ENCODE data around the gene TUSC2. TPM values are rescaled to one million over a fixed set of nuclear protein-coding genes. Genes with fewer than 3 reads are reported as not detected.

The TUSC2 gene, protein sequence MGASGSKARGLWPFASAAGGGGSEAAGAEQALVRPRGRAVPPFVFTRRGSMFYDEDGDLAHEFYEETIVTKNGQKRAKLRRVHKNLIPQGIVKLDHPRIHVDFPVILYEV
- 24.5 and 28.3 TPM in 2 replicates for total RNA-seq

DNA sequence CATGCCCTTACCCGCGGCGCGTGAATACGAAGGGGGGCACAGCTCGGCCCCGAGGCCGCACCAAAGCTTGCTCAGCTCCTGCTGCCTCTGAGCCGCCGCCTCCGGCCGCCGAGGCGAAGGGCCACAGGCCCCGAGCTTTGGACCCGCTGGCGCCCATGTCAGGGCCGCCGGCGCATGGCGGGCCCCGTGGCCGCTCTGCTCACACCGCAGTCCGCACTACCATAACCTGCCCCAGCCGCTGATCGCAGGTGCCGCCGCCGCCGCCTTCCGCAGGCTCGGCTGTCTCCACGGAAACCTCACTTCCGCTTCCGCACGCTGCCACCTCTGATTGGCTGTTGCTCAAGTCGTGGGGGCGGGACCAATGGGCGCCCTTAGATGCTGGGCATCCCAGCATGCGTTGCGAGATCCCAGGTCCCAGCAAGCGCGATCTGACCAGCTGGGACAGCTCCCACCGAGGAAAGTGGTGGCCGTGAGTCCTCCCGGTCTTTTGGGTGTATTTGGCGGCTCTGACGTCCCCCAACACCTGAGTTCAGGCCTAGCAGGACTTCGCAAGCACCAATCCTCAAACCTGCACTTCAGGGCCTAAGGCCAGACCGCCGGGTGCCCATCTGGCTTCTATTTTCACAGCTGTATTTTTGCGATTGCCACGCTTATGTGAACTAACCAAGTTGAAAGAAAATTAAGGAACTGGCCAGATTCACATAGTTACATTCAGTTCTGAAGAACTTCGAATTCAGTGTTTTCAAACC lies at the start of gene TUSC2:
TSS of gene TUSC2 (minus strand) at position 281 of the 749 bp plus-strand sequence. CDS start at position 157, 124 bp downstream.

DNA sequence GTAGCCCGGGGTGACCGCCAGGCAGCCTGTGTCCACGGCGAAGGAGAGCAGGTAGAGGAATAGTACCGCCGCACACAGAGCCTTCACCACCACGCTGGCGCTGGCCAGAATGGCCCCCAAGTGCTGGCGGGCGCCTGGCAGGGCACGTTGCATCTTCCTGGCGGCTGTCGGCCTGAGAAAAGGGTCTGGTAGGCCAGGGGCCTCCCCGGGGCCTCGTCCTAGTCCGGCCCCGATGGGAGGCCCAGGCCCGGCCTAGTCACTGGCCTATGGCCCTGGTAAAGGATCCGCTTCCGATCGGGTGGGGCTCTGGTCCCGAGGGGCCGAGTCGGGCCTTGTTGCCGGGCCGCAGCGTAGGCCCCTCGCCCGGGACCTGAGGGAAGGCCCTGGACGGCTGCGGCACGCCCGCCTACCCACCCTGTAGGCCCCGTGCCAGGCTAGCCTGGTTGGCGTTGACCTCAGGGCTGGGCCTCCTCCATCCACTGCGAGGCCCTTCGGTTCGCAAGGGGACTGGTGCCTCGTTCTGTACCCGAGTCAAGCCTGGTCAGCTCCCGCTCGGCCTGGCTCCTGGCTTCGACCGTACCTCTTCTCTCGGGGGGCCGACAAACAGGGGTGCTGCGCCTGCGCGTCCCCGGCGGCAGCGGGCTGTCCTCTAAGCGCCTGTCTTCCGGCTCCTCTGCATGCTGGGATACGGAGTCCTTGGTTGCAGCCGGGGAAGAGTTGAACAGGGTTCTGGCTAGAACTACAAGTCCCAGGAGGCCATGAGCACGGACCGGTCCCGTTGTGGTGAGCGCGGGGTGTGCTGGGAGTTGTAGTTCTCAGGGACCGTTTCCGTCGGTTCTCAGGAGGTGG lies 31.1 kb upstream of the TUSC2 start, which contains the start of gene TMEM115:
TSS of gene TMEM115 (minus strand) at position 611 of the 849 bp plus-strand sequence. CDS start at position 153, 458 bp downstream.

DNA sequence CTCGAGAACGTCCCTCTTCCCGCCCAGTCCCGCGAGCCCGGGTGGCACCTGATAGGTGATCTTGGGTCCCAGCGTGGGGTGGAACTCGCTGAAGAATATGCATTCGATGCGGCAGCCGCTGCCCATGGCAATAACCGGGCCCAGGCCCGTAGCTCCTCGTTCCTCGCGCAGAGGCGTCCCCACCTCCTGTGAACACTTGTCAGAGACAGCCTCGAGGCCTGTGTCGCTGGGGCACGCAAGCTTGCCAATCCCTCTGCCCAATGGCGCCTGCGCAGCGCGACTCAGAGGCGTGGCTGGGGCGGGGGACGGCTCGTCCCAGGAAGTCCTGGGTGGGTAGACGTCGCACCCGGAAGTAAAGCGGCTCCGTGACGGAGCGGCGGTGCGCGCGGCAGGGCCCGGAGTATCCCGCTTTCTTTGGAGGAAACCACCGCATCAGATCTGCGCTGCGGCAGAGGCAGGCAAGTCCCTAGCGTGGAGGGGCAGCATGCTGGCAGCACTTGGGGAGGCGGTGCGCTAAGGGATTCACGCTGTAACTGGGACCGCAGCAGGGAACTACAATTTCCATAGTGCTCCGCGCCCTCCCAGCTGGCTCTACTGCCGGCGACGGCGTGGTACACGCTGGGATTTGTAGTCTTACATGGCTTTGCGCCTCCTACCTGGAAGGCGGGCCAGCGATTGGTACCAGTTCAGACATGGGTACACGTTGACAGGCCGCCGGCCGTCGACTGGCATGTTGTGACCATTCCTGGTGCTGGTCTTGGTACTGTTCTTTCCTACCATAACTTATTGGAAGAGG lies 22.7 kb upstream of the TUSC2 start, which contains the start of the genes CYB561D2 and NPRL2:
TSS of gene CYB561D2 (plus strand) at position 336 of the 796 bp plus-strand sequence. CDS start 572 bp downstream, outside the sequence.
TSS of gene NPRL2 (minus strand) at position 249 of the 796 bp plus-strand sequence. CDS start at position 126, 123 bp downstream.

DNA sequence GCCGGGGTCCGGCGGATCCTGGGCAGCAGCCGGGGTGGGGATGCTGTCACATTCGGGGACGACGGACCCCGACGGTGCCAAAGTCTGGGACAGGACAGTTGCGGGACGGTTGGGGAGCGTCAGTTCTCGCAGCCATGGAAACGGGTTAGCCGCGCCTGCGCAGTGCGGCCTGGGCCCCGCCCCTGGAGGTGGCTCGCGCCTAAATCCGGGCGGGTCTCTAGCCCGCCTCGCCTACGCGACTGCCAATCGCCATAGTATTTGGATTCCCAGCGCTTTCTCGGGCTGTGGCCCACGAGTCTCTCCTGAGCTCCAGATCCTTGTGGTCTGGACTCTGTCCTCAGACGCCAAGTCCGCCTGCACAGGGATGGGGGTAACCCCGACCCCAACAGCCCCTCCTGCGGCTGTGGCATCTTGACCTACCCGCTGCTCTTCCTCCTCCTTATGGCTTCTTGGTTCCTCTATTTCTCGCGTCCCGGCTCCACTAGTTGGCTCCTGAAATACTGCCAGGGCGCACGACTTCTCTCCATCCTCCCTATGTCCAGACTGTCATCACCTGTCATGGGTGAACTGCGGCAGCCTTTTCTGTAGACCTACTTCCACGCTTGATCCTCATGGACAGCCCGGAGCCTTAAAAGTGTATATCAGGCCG lies 17.7 kb upstream of the TUSC2 start, which contains the start of gene ZMYND10:
TSS of gene ZMYND10 (minus strand) at position 147 of the 649 bp plus-strand sequence. CDS start 153 bp downstream, outside the sequence.

DNA sequence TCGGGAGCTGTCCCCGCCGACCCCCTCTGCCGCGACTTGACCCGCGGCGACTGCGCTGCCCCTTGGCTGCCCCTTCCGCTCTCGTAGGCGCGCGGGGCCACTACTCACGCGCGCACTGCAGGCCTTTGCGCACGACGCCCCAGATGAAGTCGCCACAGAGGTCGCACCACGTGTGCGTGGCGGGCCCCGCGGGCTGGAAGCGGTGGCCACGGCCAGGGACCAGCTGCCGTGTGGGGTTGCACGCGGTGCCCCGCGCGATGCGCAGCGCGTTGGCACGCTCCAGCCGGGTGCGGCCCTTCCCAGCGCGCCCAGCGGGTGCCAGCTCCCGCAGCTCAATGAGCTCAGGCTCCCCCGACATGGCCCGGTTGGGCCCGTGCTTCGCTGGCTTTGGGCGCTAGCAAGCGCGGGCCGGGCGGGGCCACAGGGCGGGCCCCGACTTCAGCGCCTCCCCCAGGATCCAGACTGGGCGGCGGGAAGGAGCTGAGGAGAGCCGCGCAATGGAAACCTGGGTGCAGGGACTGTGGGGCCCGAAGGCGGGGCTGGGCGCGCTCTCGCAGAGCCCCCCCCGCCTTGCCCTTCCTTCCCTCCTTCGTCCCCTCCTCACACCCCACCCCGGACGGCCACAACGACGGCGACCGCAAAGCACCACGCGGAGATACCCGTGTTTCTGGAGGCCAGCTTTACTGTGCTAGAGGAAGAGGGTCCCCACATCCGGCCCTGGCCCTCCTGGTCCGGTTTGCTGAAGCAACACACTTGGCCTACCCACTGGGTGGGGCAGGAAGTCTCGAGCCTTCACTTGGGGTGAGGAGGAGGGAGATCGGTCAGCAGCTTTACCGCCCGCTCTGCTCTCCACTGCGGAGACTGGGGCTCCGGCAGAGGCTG lies 12.7 kb upstream of the TUSC2 start, which contains the start of gene RASSF1:
TSS of gene RASSF1 (minus strand) at position 389 of the 882 bp plus-strand sequence. CDS start at position 358, 31 bp downstream.

DNA sequence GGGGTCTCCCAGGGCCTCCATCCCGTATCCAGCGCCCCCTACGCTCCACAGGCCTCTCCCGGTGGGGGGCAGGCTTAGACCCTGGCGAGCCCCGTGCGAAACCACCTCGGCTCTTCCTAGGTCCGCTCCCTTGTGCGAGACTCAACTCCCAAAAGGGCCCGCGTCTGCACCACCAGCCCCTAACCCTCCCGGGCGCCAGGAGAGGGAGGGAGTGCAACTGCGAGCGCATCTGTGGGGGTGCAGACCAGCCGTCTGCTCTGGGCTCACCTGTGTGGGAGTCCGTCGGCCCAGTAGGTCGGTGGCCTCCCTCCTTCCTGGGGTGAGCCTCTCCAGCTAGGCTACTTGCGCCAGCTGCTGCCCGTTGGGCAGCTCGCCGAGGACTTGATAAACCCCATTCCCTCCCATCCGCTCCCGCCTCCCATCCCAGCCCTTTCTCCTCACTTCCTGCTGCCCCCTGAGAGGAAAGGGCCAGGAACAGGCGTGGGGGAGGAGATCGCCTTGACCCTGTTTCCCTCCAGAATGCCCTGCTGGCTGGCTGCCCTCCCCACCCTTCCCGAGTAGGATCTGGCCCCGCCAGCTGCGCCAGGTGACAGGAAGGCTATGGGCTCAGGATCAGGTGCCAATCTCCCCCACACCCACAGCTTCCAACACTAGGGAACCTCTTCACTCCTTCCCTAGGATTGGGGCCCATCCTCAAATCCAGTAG lies 5.5 kb downstream of the TUSC2 start, which contains the start of gene HYAL2:
TSS of gene HYAL2 (minus strand) at position 360 of the 706 bp plus-strand sequence. CDS start 2,256 bp downstream, outside the sequence.

DNA sequence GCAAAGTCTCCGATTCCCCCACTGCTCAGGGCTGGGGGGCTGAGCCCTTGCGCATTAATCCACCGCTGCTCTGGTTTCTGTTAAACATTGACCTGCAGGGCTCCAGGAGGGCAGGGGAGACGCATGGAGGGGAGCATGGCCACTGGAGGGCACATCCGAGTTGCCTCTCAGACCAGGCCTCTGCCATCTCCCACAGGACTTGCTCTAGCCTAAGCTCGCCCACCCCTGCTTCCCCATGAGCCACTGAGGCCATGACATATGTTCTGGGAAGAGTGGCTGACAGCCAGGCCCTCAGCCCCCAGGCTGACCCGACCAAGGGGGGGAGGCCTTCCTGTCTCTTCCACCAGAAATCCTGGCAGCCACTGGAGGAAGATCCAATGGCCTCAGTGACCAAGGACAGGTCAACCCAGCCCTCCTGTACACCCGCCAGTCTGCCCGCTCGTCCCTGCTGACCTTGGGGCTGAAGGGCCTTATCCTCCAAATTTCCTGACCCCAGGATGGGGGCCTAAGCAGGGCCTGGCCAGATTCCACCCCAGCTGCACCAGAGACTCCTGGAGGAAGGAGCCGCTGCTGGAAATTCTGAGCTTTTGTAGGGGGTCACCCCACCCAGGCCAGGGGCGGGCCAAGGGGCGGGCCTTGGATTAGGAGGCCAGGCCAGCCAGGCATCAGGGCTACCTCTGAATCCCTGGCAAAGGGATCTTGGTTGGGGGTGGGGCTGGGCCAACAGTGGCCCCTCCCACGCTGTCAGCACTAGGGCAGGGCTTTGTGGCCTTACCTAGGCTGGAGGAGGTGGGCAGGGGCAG lies 24.8 kb downstream of the TUSC2 start, which contains the start of gene HYAL1:
TSS of gene HYAL1 (minus strand) at position 562 of the 803 bp plus-strand sequence. CDS start 618 bp downstream, outside the sequence.

DNA sequence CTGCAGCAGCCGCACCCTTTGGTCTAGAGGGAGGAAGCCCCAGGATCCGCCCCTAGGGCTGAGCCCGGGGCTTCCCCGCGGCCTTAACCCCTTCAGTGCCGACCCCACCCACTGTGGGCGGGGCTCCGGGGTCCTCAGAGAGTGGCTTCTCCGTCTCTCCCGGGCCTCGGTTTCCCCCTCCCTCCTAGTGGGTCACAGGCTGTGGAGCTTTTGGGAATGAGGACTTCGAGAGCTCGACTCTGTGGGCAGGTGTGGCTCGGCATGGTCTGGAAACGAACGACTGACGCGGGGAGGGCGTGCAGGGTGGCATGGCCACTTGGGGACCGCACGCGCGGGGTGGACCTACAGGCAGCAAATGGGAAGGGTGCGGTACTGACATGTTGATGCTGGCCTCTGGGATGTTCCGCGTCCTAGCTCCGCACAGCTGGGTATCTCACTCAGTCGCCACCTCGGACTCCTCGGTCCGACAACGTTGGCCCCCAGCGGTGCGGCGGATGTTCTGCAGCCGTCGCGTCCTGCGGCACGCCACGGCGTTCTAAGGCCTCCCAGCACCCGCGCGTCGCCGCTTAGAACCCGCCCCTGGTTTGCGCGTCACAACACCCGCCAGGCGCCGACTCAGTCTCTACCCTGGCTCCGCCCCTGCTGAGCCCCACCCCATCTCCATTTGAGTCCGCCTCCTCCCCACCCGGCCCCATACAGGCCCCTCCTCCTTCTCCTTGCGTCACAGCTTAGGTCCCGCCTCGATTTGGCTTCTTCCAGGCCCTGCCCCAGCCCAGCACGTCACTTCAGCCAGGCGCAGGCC lies 29.0 kb downstream of the TUSC2 start, which contains the start of the genes HYAL3 and NAA80:
TSS of gene HYAL3 (minus strand) at position 570 of the 802 bp plus-strand sequence. CDS start 3,803 bp downstream, outside the sequence.
TSS of gene NAA80 (minus strand) at position 570 of the 802 bp plus-strand sequence. CDS start 1,942 bp downstream, outside the sequence.

DNA sequence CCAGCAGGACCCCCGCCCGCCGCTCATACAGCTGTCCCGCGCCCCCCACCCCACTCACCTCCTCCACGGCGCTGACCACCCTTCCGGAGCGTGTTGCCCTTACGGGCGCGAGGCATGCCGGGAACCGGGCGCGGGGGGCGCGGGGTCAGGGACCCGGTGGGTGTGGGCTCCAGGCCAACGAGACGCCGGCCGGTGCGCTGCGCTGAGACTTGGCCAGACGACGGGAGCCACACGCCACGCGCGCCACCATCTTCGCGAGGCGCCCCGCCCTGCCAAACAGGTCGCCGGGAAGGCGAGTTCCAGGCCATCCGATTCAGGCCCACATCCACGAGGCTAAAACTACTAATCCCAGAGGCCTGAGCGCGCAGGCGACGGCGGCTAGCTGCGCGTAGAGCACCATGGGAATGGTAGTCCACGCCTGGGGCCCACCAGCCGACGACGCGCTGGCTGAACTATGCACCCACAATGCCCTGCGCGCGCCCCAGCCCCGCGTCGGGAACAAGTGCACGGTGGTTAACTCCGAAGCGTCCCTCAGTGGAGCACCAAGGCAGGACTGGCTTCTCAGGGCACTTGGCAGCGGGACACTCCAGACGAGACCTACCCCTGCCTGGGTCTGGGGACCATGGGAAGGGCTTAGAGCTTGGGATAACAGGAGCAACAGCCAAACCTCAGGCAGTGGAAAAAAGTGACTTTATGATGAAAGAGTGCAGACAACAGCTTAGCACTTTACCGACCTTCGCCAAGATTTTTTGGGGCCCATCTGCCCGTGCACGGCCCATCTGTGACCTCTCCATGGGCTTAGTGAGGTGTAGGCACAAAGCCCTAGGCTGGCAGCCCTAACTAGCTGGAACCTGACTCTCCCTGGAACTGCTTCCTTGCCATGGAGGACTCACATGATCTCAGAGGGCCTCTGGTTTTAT lies 35.6 kb downstream of the TUSC2 start, which contains the start of gene IFRD2:
TSS of gene IFRD2 (minus strand) at position 271 of the 920 bp plus-strand sequence. CDS start at position 116, 155 bp downstream.

DNA sequence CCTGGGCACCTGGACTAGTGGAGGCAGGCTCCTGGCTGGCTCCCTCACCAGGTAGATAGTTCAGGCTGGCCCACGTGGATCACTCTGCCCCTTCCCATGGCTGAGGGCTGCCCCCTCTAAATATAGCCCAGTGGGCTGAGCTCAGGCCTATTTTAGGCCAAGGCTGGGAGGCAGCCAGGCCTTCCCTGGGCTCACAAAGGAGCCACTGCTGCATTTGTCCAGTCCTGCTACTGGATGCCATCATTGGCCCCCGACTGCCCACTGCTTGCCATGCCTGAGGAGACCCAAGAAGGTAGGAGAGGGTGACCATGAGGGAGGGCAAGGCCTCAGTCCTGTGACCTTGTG lies 49.2 kb downstream of the TUSC2 start, which contains the start of gene LSMEM2:
TSS of gene LSMEM2 (plus strand) at position 208 of the 345 bp plus-strand sequence. CDS start at position 235, 27 bp downstream.

Other genes starting within 250 kb of the TUSC2 start
- 118 and 167 TPM in 2 replicates for gene RBM5, start 239.3 kb downstream of the TUSC2 start, total RNA-seq
- under 0.01 and 0.43 TPM in 2 replicates for gene SEMA3F, start 172.9 kb downstream of the TUSC2 start, total RNA-seq
- not detected in 2 replicates for gene GNAT1, start 136.6 kb downstream of the TUSC2 start, total RNA-seq
- not detected in 2 replicates for gene SLC38A3, start 123.0 kb downstream of the TUSC2 start, total RNA-seq
- gene GNAI2, start 92.0 kb downstream of the TUSC2 start, total RNA-seq, result 306 and 400 TPM in 2 replicates
- 3.0 and 25.4 TPM in 2 replicates for gene SEMA3B, start 59.1 kb downstream of the TUSC2 start, total RNA-seq
- gene LSMEM2, start 49.1 kb downstream of the TUSC2 start, total RNA-seq, result not detected in 2 replicates
- 74.6 and 130 TPM in 2 replicates for gene IFRD2, start 35.8 kb downstream of the TUSC2 start, total RNA-seq
- 1.8 and 2.4 TPM in 2 replicates for gene HYAL3, start 28.8 kb downstream of the TUSC2 start, total RNA-seq
- gene NAA80, start 28.8 kb downstream of the TUSC2 start, total RNA-seq, result 6.6 and 9.6 TPM in 2 replicates
- gene HYAL1, start 24.6 kb downstream of the TUSC2 start, total RNA-seq, result 1.1 TPM in 2 replicates
- 24.9 and 78.5 TPM in 2 replicates for gene HYAL2, start 5.5 kb downstream of the TUSC2 start, total RNA-seq
- 26.9 and 30.4 TPM in 2 replicates for gene RASSF1, start 12.6 kb upstream of the TUSC2 start, total RNA-seq
- gene ZMYND10, start 17.5 kb upstream of the TUSC2 start, total RNA-seq, result 0.22 and 0.86 TPM in 2 replicates
- 17.9 and 27.3 TPM in 2 replicates for gene NPRL2, start 22.6 kb upstream of the TUSC2 start, total RNA-seq
- gene CYB561D2, start 22.6 kb upstream of the TUSC2 start, total RNA-seq, result 27.6 and 38.1 TPM in 2 replicates
- 85.1 and 92.9 TPM in 2 replicates for gene TMEM115, start 31.3 kb upstream of the TUSC2 start, total RNA-seq
- gene CACNA2D2, start 175.4 kb upstream of the TUSC2 start, total RNA-seq, result not detected in 2 replicates
- 4.2 and 6.3 TPM in 2 replicates for gene C3orf18, start 239.5 kb upstream of the TUSC2 start, total RNA-seq
- 8.1 and 15.7 TPM in 2 replicates for gene HEMK1, start 241.3 kb upstream of the TUSC2 start, total RNA-seq